ENCODE data around the gene RPAIN. TPM values are rescaled to one million over a fixed set of nuclear protein-coding genes. Genes with fewer than 3 reads are reported as not detected.

RPAIN gene
- total RNA-seq, 2 experiments from 2014 or later: 64.7 to 68.8 TPM

GRCh38 chr17:5408186-5408585, 11.8 kb upstream of the RPAIN start:
- intact Hi-C loops (cut with micrococcal nuclease): no loop called here
- H3K4me3 Mint-ChIP-seq: no peak overlapping the region
- CTCF ChIA-PET: interaction anchor here (1.0 kb wide), 1 partner anchor 31 kb away, joined by 5 read pairs; the partner anchor contains the start of gene C1QBP
- no peak for DNase-seq
- no peaks in the 10 kb centered on the region for H3K27me3 Mint-ChIP-seq (ENCODE audit: low read depth)
- no peaks in the 10 kb centered on the region for H3K9me3 Mint-ChIP-seq
- H3K36me3 Mint-ChIP-seq (ENCODE audit: low read depth): peaks cover 38% of the 10 kb centered on the region
- H3K4me1 Mint-ChIP-seq (ENCODE audit: low read depth): peaks cover 31% of the 10 kb centered on the region
- H3K27ac Mint-ChIP-seq: no peak overlapping the region

- CTCF ChIA-PET: no interaction called here
- Mint-ChIP-seq H3K4me3 (no peak overlapping the region), H3K36me3 (ENCODE audit: low read depth) (peaks cover 42% of the 10 kb centered on the region), H3K27me3 (ENCODE audit: low read depth) (no peaks in the 10 kb centered on the region), H3K27ac (peak overlapping the region; percentile 2), H3K9me3 (no peaks in the 10 kb centered on the region), H3K4me1 (ENCODE audit: low read depth) (peaks cover 43% of the 10 kb centered on the region)
- intact Hi-C loops (cut with micrococcal nuclease): no loop called here
- DNase-seq: no peak
Observed at GRCh38 chr17:5410594-5411272, 9.2 kb upstream of the RPAIN start.

- Mint-ChIP-seq H3K4me1 (ENCODE audit: low read depth) (peaks cover 61% of the 10 kb centered on the region), H3K4me3 (no peak overlapping the region), H3K27me3 (ENCODE audit: low read depth) (no peaks in the 10 kb centered on the region), H3K36me3 (ENCODE audit: low read depth) (peaks cover 56% of the 10 kb centered on the region), H3K9me3 (no peaks in the 10 kb centered on the region), H3K27ac (peak overlapping the region; percentile 82)
- intact Hi-C loops (cut with micrococcal nuclease): no loop called here
- CTCF ChIA-PET: interaction anchor here (0.7 to 2.6 kb wide), 3 partner anchors 26 to 29 kb away, joined by 4 to 12 read pairs (median 4); partner anchors contain the start of gene C1QBP
- no peak for DNase-seq
Observed at GRCh38 chr17:5413682-5414081, 6.3 kb upstream of the RPAIN start.

- peaks cover 62% of the 10 kb centered on the region for H3K4me1 Mint-ChIP-seq (ENCODE audit: low read depth)
Observed at GRCh38 chr17:5416901-5417300, 3.1 kb upstream of the RPAIN start.

GRCh38 chr17:5418858-5419355, 1.1 kb upstream of the RPAIN start:
- Mint-ChIP-seq H3K36me3 (ENCODE audit: low read depth) (peaks cover 38% of the 10 kb centered on the region), H3K4me3 (peak overlapping the region; percentile 100), H3K27ac (peak overlapping the region; percentile 100), H3K27me3 (ENCODE audit: low read depth) (no peaks in the 10 kb centered on the region), H3K4me1 (ENCODE audit: low read depth) (peaks cover 54% of the 10 kb centered on the region), H3K9me3 (no peaks in the 10 kb centered on the region)
- CTCF ChIA-PET: interaction anchor here (1.0 to 1.7 kb wide), 3 partner anchors 20 to 109 kb away, joined by 3 to 5 read pairs (median 3); partner anchors contain the start of gene C1QBP
- DNase-seq: peak; percentile 87
- intact Hi-C loops (cut with micrococcal nuclease): loop anchor here (1.0 to 5.0 kb wide), 7 partner anchors 20 to 470 kb away; partner anchors contain the start of genes C1QBP, DERL2, MIS12 and NLRP1

More at GRCh38 chr17:5416901-5417300, 3.1 kb upstream of the RPAIN start:
- H3K4me3 Mint-ChIP-seq: peak overlapping the region; percentile 62
- H3K9me3 Mint-ChIP-seq: no peaks in the 10 kb centered on the region
- CTCF ChIA-PET: interaction anchor here (1.3 kb wide), 1 partner anchor 22 kb away, joined by 7 read pairs; the partner anchor contains the start of gene C1QBP
- no peaks in the 10 kb centered on the region for H3K27me3 Mint-ChIP-seq (ENCODE audit: low read depth)
- H3K36me3 Mint-ChIP-seq (ENCODE audit: low read depth): peaks cover 52% of the 10 kb centered on the region
- intact Hi-C loops (cut with micrococcal nuclease): loop anchor here (5.0 kb wide), 1 partner anchor 225 kb away; the partner anchor contains the start of gene ZNF594
- peak overlapping the region; percentile 81 for H3K27ac Mint-ChIP-seq
- DNase-seq: no peak

GRCh38 chr17:5419356-5419958, 525 bp upstream of the RPAIN start, which contains the start of gene NUP88:
Gene NUP88, minus strand, starts transcription at chr17:5419662. Its CDS starts 12 bp downstream, at chr17:5419650.
- peak; percentile 97 for DNase-seq
- CTCF ChIA-PET: interaction anchor here (1.0 to 1.7 kb wide), 3 partner anchors 20 to 109 kb away, joined by 3 to 5 read pairs (median 3); partner anchors contain the start of gene C1QBP
- intact Hi-C loops (cut with micrococcal nuclease): loop anchor here (1.0 to 5.0 kb wide), 7 partner anchors 20 to 471 kb away; partner anchors contain the start of genes C1QBP, DERL2, MIS12 and NLRP1
- peaks cover 50% of the 10 kb centered on the region for H3K4me1 Mint-ChIP-seq (ENCODE audit: low read depth)
- peak within 1 kb of the TSS; percentile 100 for H3K4me3 Mint-ChIP-seq
- peaks cover 36% of the 10 kb centered on the region for H3K36me3 Mint-ChIP-seq (ENCODE audit: low read depth)
- peak within 1 kb of the TSS; percentile 100 for H3K27ac Mint-ChIP-seq
- H3K27me3 Mint-ChIP-seq (ENCODE audit: low read depth): no peaks in the 10 kb centered on the region
- H3K9me3 Mint-ChIP-seq: no peaks in the 10 kb centered on the region

- Mint-ChIP-seq H3K4me1 (ENCODE audit: low read depth) (peaks cover 34% of the 10 kb centered on the region), H3K4me3 (no peak overlapping the region), H3K27ac (no peak overlapping the region), H3K27me3 (ENCODE audit: low read depth) (no peaks in the 10 kb centered on the region), H3K36me3 (ENCODE audit: low read depth) (peaks cover 37% of the 10 kb centered on the region), H3K9me3 (no peaks in the 10 kb centered on the region)
- no peak for DNase-seq
- CTCF ChIA-PET: interaction anchor here (0.5 to 1.0 kb wide), 3 partner anchors 16 to 186 kb away, joined by 5 to 10 read pairs (median 7); partner anchors contain the start of gene C1QBP
- intact Hi-C loops (cut with micrococcal nuclease): no loop called here
Observed at GRCh38 chr17:5422505-5422904, 2.5 kb downstream of the RPAIN start.

- no peaks in the 10 kb centered on the region for H3K27me3 Mint-ChIP-seq (ENCODE audit: low read depth)
- H3K4me3 Mint-ChIP-seq: no peak overlapping the region
- H3K4me1 Mint-ChIP-seq (ENCODE audit: low read depth): peaks cover 29% of the 10 kb centered on the region
- no peak for DNase-seq
- intact Hi-C loops (cut with micrococcal nuclease): no loop called here
- peaks cover 33% of the 10 kb centered on the region for H3K36me3 Mint-ChIP-seq (ENCODE audit: low read depth)
- CTCF ChIA-PET: no interaction called here
- no peaks in the 10 kb centered on the region for H3K9me3 Mint-ChIP-seq
- peak overlapping the region; percentile 9 for H3K27ac Mint-ChIP-seq
Observed at GRCh38 chr17:5424909-5425308, 4.9 kb downstream of the RPAIN start.

GRCh38 chr17:5425826-5426225, 5.8 kb downstream of the RPAIN start:
- Mint-ChIP-seq H3K4me1 (ENCODE audit: low read depth) (peaks cover 27% of the 10 kb centered on the region), H3K36me3 (ENCODE audit: low read depth) (peaks cover 37% of the 10 kb centered on the region), H3K27ac (no peak overlapping the region), H3K9me3 (no peaks in the 10 kb centered on the region), H3K27me3 (ENCODE audit: low read depth) (no peaks in the 10 kb centered on the region), H3K4me3 (no peak overlapping the region)
- DNase-seq: no peak
- intact Hi-C loops (cut with micrococcal nuclease): no loop called here
- CTCF ChIA-PET: no interaction called here

- Mint-ChIP-seq H3K27ac (peak overlapping the region; percentile 59), H3K4me3 (no peak overlapping the region), H3K9me3 (no peaks in the 10 kb centered on the region), H3K27me3 (ENCODE audit: low read depth) (no peaks in the 10 kb centered on the region), H3K36me3 (ENCODE audit: low read depth) (peaks cover 39% of the 10 kb centered on the region), H3K4me1 (ENCODE audit: low read depth) (peaks cover 10% of the 10 kb centered on the region)
- CTCF ChIA-PET: interaction anchor here (3.2 kb wide), 1 partner anchor 10 kb away, joined by 11 read pairs; the partner anchor contains the start of gene C1QBP
- intact Hi-C loops (cut with micrococcal nuclease): no loop called here
- no peak for DNase-seq
Observed at GRCh38 chr17:5429191-5429887, 9.4 kb downstream of the RPAIN start.

GRCh38 chr17:5430413-5430999, 10.5 kb downstream of the RPAIN start:
- Mint-ChIP-seq H3K4me1 (ENCODE audit: low read depth) (peaks cover 16% of the 10 kb centered on the region), H3K9me3 (no peaks in the 10 kb centered on the region), H3K36me3 (ENCODE audit: low read depth) (peaks cover 45% of the 10 kb centered on the region), H3K27ac (peak overlapping the region; percentile 77), H3K27me3 (ENCODE audit: low read depth) (no peaks in the 10 kb centered on the region), H3K4me3 (no peak overlapping the region)
- DNase-seq: no peak
- CTCF ChIA-PET: interaction anchor here (3.2 kb wide), 1 partner anchor 9 kb away, joined by 11 read pairs; the partner anchor contains the start of gene C1QBP
- intact Hi-C loops (cut with micrococcal nuclease): no loop called here

Data from activated naive CD4-positive, alpha-beta T cell treated with anti-CD3 and anti-CD28 coated beads for 36 hours (primary cell).